GM21528 (cell line): ENCODE results near the gene SMAD4.
A peak's percentile ranks its signal among the peaks of the same experiment; 100 is the strongest.
"Not testable (repeated sequence)": the region's sequence is repeated elsewhere in the genome, so short reads cannot be mapped to it uniquely, and the experiment has no call there.

Experiments
- ATAC-seq: cut with Tn5 transposase; IDR thresholded peaks from one replicate; pipeline ENCODE4 v1.9.1; 2021; ENCODE audit warnings: mild to moderate bottlenecking, moderate library complexity; ENCODE audit not compliant: unreplicated experiment, low FRiP score

Gene SMAD4

DNA sequence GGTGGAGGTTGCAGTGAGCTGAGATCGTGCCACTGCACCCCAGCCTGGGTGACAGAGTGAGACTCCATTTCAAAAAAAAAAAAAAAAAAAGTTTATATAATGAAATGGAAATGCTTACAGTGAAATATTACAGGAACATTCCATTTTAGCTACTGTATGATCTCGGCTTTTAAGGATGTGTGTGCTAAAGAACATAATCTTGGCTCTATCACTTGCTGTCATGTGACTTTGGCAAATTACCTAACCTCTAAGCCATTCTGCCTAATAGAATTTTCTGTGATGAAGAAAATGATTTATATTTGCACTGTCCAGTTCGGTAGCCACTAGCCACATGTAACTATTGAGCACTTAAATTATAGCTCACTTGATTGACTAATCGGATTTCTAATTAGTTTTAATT, 36.3 kb downstream of the SMAD4 start:
- no peak for ATAC-seq

- no peak for ATAC-seq
These were observed 38.1 kb downstream of the SMAD4 start for GRCh38 chr18:51068105-51068504.

DNA sequence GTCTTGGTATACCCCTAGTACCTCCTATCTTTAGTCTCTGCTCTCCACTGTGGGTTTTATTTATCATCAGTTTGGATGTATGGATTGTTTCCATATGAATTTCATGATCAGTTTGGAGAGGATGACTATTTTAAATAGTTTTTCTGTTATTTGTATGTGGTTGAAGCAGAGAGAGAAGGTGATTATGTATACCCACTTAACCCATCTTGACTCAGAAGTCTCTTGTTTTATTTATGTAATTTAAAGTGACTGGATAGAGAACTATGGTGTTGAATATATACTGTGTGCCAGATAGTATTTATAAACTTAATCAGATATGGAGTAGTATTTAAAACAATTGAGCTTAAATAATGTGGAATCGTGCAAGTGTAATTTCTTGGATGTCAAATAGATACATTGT, 39.9 kb downstream of the SMAD4 start:
- no peak for ATAC-seq

DNA sequence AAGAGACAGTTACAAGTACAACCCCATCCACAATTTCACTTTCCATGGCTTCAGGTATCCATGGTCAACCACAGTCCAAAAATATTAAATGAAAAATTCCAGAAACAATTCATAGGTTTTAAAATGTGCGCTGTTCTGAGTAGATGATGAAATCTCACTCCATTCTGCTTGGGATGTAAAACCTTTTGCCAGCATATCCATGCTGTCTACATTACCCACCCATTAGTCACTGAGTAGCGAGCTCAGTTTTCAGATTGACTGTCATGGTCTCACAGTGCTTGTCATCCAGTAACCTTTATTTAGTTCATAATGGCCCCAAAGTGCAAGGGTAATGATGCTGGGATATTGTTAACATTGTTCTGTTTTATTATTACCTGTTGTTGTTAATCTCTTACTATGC, 40.5 kb downstream of the SMAD4 start:
- ATAC-seq = no peak

DNA sequence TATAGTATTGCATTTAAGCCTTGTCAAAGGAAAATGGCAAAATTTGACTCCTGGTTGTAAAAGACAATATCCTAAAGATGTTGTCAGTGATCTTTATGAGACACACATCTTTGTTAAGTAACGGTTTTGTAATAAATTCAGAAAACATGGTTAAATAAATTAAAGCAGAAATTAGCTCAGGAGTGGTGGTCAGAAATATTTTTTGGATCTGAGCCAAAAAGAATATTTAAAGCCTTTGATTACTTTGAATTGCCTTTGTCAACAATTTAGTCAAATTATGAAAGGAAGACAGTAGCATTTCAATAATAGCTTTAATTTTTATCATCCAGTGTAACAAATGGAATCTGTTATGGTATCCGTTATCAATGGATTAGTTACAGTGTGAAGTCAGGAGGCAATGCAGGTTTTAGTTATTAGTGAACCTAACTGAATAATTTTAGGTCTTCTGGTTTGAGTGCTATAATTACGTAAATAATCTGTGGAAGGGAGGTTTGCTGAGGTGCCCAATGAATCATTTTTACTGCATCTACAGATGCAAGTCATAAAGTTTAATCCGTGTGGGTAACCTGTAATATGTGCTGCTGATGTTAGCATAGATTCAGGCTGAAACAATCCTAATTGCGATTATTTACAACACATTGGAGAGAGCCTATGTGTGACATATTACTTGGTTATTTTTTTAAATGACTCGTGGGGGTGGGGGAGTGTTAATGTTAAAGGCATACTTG, 42.7 kb downstream of the SMAD4 start:
- no peak for ATAC-seq

GRCh38 chr18:51074605-51075004, 44.6 kb downstream of the SMAD4 start:
- peak; percentile 87 for ATAC-seq

GRCh38 chr18:51076503-51076902, 46.5 kb downstream of the SMAD4 start:
- no peak for ATAC-seq

GRCh38 chr18:51077217-51077616, 47.2 kb downstream of the SMAD4 start:
- peak; percentile 62 for ATAC-seq

DNA sequence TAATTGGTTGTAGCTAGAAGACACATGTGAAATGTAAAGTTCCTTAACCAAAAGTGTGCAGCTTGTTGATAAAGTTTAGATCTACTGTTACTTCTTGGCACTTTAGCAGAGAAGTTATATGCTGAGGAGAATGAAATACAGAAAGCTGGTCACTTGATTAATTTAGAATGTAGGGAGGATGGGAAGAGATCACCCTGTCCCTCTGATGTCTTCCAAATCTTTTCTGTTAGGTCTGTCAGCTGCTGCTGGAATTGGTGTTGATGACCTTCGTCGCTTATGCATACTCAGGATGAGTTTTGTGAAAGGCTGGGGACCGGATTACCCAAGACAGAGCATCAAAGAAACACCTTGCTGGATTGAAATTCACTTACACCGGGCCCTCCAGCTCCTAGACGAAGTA, 48.0 kb downstream of the SMAD4 start:
- no peak for ATAC-seq

DNA sequence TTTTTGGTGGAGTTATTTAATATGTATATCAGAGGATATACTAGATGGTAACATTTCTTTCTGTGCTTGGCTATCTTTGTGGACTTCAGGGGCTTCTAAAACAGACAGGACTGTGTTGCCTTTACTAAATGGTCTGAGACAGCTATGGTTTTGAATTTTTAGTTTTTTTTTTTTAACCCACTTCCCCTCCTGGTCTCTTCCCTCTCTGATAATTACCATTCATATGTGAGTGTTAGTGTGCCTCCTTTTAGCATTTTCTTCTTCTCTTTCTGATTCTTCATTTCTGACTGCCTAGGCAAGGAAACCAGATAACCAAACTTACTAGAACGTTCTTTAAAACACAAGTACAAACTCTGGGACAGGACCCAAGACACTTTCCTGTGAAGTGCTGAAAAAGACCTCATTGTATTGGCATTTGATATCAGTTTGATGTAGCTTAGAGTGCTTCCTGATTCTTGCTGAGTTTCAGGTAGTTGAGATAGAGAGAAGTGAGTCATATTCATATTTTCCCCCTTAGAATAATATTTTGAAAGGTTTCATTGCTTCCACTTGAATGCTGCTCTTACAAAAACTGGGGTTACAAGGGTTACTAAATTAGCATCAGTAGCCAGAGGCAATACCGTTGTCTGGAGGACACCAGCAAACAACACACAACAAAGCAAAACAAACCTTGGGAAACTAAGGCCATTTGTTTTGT, 52.7 kb downstream of the SMAD4 start:
- ATAC-seq = peak; percentile 64

- ATAC-seq = no peak
These were observed 53.4 kb downstream of the SMAD4 start for GRCh38 chr18:51083398-51083797.

DNA sequence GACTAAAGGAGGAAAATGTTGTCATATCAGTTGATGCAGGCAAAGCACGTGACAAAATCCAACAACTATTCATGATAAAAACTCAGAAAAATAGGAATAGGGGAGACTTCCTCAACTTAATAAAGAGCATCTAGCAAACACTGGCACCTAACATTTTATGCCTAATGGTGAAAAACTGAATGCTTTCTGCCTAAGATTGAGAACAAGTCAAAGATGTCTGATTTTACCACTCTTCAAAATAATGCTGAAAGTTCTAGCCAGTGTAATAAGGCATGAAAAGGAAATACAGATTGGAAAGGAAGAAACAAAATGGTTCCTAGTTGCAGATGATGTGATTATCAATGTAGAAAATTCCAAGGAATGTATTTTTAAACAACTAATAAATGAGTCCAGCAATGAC, 58.4 kb downstream of the SMAD4 start:
- ATAC-seq = no peak

DNA sequence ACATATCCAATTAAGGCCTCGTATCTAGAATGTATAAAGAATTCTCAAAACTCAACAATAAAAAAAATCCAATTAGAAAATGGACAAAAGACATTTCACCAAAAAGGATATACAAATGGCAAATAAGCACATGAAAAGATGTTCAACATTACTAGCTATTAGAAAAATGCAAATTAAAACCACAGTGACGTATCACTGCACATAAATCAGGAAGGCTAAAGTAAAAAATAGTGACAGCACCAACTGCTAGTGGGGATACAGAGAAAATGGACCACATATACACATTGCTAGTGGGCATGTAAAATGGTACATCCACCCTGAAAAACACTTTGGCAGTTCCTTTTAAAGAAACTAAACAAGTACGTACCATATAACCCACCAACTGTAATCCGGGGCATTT, 59.7 kb downstream of the SMAD4 start:
- no peak for ATAC-seq

GRCh38 chr18:51091270-51091669, 61.3 kb downstream of the SMAD4 start:
- no peak for ATAC-seq

DNA sequence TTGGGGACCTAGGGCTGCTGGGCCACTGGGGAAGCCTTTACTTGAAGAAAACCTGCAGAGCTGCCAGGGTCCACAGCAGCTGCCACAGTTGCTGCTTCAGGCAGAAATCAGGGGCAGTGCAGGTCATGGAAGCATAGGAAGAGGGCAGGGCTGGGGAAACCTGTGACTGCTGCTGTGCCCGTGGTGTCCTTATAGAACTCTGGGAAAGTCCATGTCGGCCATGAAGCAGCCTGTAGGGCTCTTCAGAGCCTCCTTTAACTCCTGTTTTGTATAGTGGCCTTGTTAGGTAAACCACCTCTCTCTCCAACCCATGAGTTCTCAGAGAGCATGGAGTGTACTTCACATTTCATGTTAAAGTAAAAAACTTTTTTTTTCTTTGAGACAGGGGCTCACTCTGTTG, 62.1 kb downstream of the SMAD4 start:
- no peak for ATAC-seq

GRCh38 chr18:51092967-51093366, 63.0 kb downstream of the SMAD4 start:
- ATAC-seq = not testable (repeated sequence)

DNA sequence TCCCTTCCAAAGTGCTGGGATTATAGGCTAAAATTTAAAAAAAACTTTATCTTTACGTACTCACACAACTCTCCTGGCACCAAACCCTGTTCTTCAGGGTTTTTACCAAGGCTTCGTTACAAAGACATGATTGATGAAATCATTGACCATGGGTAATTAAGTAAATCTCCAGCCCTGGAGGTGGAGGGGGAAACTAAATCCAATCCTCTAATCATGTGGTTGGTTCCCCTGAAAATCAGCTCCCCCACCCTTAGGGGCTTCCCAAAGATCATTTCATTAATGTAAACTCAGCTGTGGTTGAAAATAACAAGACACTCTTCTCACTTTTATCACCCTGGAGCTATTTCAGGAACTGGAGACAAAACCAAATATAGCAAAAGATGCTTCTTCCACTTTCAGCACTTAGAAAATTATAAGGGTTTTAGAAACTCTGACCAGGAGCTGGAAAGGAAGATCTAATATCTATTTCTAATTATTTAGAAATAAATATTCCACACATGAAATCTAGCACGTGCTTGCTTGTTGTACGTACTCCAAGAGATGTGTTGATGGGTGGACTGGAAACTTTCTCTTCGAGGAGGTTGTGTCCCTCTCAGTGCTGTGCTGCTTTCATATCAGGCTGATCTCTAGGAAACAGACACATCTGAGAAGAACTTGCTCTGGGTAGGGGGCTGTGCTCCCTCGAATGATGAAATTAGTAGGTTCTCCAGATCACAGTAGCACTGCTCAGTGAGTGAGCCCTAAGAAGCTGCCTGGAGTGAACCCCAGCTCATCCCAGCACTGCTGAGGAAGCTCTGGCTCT, 67.2 kb downstream of the SMAD4 start:
- no peak for ATAC-seq

DNA sequence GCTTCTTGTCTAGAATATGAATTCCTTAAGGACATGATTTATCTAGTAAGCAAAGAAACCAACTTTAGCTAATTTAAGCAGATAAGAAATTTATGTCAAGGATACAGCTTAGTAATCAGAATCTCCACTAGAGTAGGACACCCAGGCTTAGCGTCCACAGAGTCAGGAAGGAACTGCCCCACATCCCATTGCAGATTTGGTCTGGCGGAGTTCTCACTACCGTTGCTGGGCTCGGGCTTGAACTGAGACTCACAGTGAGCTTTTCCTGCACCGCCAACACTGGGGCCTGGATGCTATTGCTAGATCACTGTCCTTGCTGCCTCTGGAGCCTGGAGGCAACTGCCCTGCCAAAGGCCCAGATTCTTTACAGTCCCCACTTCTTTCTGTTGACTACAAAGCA, 68.1 kb downstream of the SMAD4 start:
- no peak for ATAC-seq

- ATAC-seq = no peak
These were observed 68.5 kb downstream of the SMAD4 start for GRCh38 chr18:51098513-51098912.

GRCh38 chr18:51100385-51101120, 70.5 kb downstream of the SMAD4 start:
- ATAC-seq = no peak

GRCh38 chr18:51107082-51107481, 77.1 kb downstream of the SMAD4 start:
- ATAC-seq = no peak
